ENCODE measurements around the gene CAPN12. TPM values are rescaled to one million over a fixed set of nuclear protein-coding genes. Genes with fewer than 3 reads are reported as not detected.

The CAPN12 gene
- total and polyA plus RNA-seq, 2 experiments from 2014 or later, result 19.1 to 20.5 TPM

DNA sequence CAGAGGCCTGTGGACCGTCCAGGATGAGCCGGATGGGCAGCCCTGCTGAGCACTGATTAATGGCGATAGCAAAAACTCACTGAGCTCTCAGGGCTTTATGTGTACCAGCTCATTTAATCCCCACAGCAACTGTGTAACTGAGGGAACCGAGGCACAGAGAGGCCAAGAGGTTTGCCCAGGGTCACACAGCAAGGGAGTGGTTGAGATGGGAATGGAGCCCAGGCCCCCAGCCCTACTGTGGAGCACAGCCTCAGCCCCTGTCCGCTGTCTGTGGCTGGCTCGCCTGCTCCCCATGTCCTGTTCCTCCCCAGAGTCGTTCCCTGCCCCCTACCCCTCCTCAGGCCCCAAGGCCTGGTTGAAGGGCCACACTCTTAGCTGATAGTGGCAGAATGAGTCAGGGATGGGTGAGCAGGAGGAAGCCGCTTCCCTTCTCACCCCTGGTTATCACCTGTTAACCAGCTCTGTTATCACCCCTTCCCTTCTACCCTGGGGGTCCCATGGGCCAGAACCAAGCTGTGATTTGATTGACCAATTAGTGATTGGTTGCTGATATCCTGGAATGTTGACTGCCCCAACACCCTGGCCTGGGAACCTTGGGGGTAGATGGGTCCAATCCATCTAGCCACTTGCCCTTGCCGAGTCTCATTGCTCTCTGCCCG is 21.2 kb downstream of the CAPN12 start:
- Histone ChIP-seq H3F3A (replicated peaks; ENCODE audit: low read depth) (peaks cover 16% of the 10 kb centered on the region; the same call in 1 of the 2 replicates), H3K27ac (ENCODE audit: low read depth) (no peak overlapping the region), H3K4me2 (no peak overlapping the region), H3K27me3 (ENCODE audit: insufficient read depth) (no peaks in the 10 kb centered on the region), H3K4me1 (ENCODE audit: insufficient read depth) (no peaks in the 10 kb centered on the region), H3K9me2 (ENCODE audit: insufficient read depth) (no peaks in the 10 kb centered on the region), H4K20me1 (replicated peaks; ENCODE audit: insufficient read depth) (peaks cover 2% of the 10 kb centered on the region; the same call in 1 of the 2 replicates), H3K36me3 (ENCODE audit: insufficient read depth) (peaks cover 34% of the 10 kb centered on the region), H3K79me2 (replicated peaks; ENCODE audit: insufficient read depth) (no peaks in the 10 kb centered on the region), H2AFZ (no peak overlapping the region), H3K4me3 (no peak overlapping the region)
- Mint-ChIP-seq H3K27ac (no peak overlapping the region), H3K4me3 (no peak overlapping the region), H3K4me1 (0 out of 3 replicates have a peak, but pooled peaks cover 2% of the 10 kb centered on the region), H3K27me3 (ENCODE audit: insufficient read depth, low read depth, poor library complexity) (peaks cover 18% of the 10 kb centered on the region), H3K9me3 (no peaks in the 10 kb centered on the region), H3K36me3 (ENCODE audit: low read depth) (peaks cover 73% of the 10 kb centered on the region)
- ATAC-seq (no peak), DNase-seq (ENCODE audit: low spot score) (no peak)
- no peak for TF ChIP-seq EZH2phosphoT487 (IDR thresholded peaks at IDR 0.05; ENCODE audit: unreplicated experiment)
- no peak for TF ChIP-seq ZNF331 (CRISPR knock-in tag; IDR thresholded peaks at IDR 0.05; ENCODE audit: low read depth)
- TF ChIP-seq, protein P1, sequence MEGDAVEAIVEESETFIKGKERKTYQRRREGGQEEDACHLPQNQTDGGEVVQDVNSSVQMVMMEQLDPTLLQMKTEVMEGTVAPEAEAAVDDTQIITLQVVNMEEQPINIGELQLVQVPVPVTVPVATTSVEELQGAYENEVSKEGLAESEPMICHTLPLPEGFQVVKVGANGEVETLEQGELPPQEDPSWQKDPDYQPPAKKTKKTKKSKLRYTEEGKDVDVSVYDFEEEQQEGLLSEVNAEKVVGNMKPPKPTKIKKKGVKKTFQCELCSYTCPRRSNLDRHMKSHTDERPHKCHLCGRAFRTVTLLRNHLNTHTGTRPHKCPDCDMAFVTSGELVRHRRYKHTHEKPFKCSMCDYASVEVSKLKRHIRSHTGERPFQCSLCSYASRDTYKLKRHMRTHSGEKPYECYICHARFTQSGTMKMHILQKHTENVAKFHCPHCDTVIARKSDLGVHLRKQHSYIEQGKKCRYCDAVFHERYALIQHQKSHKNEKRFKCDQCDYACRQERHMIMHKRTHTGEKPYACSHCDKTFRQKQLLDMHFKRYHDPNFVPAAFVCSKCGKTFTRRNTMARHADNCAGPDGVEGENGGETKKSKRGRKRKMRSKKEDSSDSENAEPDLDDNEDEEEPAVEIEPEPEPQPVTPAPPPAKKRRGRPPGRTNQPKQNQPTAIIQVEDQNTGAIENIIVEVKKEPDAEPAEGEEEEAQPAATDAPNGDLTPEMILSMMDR (conservative IDR thresholded peaks at IDR 0.05; ENCODE audit: low read depth in 2 of 2), result no peak
- TF ChIP-seq JUNB (IDR thresholded peaks at IDR 0.05; ENCODE audit: unreplicated experiment), result no peak
- no peak for TF ChIP-seq STAT1 (IDR thresholded peaks at IDR 0.05; ENCODE audit: unreplicated experiment)
- TF ChIP-seq, protein P2, sequence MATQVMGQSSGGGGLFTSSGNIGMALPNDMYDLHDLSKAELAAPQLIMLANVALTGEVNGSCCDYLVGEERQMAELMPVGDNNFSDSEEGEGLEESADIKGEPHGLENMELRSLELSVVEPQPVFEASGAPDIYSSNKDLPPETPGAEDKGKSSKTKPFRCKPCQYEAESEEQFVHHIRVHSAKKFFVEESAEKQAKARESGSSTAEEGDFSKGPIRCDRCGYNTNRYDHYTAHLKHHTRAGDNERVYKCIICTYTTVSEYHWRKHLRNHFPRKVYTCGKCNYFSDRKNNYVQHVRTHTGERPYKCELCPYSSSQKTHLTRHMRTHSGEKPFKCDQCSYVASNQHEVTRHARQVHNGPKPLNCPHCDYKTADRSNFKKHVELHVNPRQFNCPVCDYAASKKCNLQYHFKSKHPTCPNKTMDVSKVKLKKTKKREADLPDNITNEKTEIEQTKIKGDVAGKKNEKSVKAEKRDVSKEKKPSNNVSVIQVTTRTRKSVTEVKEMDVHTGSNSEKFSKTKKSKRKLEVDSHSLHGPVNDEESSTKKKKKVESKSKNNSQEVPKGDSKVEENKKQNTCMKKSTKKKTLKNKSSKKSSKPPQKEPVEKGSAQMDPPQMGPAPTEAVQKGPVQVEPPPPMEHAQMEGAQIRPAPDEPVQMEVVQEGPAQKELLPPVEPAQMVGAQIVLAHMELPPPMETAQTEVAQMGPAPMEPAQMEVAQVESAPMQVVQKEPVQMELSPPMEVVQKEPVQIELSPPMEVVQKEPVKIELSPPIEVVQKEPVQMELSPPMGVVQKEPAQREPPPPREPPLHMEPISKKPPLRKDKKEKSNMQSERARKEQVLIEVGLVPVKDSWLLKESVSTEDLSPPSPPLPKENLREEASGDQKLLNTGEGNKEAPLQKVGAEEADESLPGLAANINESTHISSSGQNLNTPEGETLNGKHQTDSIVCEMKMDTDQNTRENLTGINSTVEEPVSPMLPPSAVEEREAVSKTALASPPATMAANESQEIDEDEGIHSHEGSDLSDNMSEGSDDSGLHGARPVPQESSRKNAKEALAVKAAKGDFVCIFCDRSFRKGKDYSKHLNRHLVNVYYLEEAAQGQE (IDR thresholded peaks at IDR 0.05; ENCODE audit: unreplicated experiment), result no peak
- TF ChIP-seq EZH2 (IDR thresholded peaks at IDR 0.05; ENCODE audit: low read depth, unreplicated experiment), result no peak
- no peak; the same call in 1 of the 2 replicates for TF ChIP-seq POLR2AphosphoS5 (IDR thresholded peaks at IDR 0.05; ENCODE audit: low read depth)
- no peak for TF ChIP-seq CREB1 (CRISPR knock-in tag; IDR thresholded peaks at IDR 0.05; ENCODE audit: low read depth)
- TF ChIP-seq, protein P3, sequence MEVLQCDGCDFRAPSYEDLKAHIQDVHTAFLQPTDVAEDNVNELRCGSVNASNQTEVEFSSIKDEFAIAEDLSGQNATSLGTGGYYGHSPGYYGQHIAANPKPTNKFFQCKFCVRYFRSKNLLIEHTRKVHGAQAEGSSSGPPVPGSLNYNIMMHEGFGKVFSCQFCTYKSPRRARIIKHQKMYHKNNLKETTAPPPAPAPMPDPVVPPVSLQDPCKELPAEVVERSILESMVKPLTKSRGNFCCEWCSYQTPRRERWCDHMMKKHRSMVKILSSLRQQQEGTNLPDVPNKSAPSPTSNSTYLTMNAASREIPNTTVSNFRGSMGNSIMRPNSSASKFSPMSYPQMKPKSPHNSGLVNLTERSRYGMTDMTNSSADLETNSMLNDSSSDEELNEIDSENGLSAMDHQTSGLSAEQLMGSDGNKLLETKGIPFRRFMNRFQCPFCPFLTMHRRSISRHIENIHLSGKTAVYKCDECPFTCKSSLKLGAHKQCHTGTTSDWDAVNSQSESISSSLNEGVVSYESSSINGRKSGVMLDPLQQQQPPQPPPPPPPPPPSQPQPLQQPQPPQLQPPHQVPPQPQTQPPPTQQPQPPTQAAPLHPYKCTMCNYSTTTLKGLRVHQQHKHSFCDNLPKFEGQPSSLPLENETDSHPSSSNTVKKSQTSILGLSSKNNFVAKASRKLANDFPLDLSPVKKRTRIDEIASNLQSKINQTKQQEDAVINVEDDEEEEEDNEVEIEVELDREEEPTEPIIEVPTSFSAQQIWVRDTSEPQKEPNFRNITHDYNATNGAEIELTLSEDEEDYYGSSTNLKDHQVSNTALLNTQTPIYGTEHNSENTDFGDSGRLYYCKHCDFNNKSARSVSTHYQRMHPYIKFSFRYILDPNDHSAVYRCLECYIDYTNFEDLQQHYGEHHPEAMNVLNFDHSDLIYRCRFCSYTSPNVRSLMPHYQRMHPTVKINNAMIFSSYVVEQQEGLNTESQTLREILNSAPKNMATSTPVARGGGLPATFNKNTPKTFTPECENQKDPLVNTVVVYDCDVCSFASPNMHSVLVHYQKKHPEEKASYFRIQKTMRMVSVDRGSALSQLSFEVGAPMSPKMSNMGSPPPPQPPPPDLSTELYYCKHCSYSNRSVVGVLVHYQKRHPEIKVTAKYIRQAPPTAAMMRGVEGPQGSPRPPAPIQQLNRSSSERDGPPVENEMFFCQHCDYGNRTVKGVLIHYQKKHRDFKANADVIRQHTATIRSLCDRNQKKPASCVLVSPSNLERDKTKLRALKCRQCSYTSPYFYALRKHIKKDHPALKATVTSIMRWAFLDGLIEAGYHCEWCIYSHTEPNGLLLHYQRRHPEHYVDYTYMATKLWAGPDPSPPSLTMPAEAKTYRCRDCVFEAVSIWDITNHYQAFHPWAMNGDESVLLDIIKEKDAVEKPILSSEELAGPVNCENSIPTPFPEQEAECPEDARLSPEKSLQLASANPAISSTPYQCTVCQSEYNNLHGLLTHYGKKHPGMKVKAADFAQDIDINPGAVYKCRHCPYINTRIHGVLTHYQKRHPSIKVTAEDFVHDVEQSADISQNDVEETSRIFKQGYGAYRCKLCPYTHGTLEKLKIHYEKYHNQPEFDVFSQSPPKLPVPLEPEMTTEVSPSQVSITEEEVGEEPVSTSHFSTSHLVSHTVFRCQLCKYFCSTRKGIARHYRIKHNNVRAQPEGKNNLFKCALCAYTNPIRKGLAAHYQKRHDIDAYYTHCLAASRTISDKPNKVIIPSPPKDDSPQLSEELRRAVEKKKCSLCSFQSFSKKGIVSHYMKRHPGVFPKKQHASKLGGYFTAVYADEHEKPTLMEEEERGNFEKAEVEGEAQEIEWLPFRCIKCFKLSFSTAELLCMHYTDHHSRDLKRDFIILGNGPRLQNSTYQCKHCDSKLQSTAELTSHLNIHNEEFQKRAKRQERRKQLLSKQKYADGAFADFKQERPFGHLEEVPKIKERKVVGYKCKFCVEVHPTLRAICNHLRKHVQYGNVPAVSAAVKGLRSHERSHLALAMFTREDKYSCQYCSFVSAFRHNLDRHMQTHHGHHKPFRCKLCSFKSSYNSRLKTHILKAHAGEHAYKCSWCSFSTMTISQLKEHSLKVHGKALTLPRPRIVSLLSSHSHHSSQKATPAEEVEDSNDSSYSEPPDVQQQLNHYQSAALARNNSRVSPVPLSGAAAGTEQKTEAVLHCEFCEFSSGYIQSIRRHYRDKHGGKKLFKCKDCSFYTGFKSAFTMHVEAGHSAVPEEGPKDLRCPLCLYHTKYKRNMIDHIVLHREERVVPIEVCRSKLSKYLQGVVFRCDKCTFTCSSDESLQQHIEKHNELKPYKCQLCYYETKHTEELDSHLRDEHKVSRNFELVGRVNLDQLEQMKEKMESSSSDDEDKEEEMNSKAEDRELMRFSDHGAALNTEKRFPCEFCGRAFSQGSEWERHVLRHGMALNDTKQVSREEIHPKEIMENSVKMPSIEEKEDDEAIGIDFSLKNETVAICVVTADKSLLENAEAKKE (CRISPR knock-in tag; IDR thresholded peaks at IDR 0.05), result no peak
- no peak for TF ChIP-seq ZNF114 (CRISPR knock-in tag; IDR thresholded peaks at IDR 0.05)
- TF ChIP-seq, protein P4, sequence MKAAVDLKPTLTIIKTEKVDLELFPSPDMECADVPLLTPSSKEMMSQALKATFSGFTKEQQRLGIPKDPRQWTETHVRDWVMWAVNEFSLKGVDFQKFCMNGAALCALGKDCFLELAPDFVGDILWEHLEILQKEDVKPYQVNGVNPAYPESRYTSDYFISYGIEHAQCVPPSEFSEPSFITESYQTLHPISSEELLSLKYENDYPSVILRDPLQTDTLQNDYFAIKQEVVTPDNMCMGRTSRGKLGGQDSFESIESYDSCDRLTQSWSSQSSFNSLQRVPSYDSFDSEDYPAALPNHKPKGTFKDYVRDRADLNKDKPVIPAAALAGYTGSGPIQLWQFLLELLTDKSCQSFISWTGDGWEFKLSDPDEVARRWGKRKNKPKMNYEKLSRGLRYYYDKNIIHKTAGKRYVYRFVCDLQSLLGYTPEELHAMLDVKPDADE (IDR thresholded peaks at IDR 0.05), result no peak
- TF ChIP-seq NANOG (IDR thresholded peaks at IDR 0.05; ENCODE audit: borderline replicate concordance), result no peak
